Activated CD8-positive, alpha-beta memory T cell treated with anti-CD3 and anti-CD28 coated beads, Interleukin-2, amount 10 ng/mL, durations not matched to agents 7 days and 5 days (primary cell): ENCODE results near the gene PSMC2. TPM values are rescaled to one million over a fixed set of nuclear protein-coding genes. Genes with fewer than 3 reads are reported as not detected.

Experiments used
- ATAC-seq: fragments of 150-1000 bp; cut with Tn5 transposase; one replicate; pipeline ENCODE4 v1.10.0; 2021; ENCODE audit warnings: moderate library complexity
- CTCF ChIA-PET: fragments of 350-600 bp; sonication (Branson Sonifier 250); formaldehyde crosslinking; loops from one replicate; lab custom pipeline; 2021; ENCODE audit warnings: antibody characterized with exemption; lab: Charles Lee
- DNase-seq: peaks from one replicate; pipeline ENCODE4 v3.0.0-alpha.2; 2020
- H3K27ac Mint-ChIP-seq: one replicate; pipeline ENCODE4 v1.8.0; 2021; ENCODE audit warnings: mild to moderate bottlenecking, mixed read lengths
- H3K27me3 Mint-ChIP-seq: one replicate; pipeline ENCODE4 v1.8.0; 2021; ENCODE audit warnings: mixed read lengths
- H3K36me3 Mint-ChIP-seq: one replicate; pipeline ENCODE4 v1.8.0; 2021; ENCODE audit warnings: mild to moderate bottlenecking, mixed read lengths
- H3K4me1 Mint-ChIP-seq: one replicate; pipeline ENCODE4 v1.8.0; 2021; ENCODE audit warnings: mixed read lengths
- H3K4me3 Mint-ChIP-seq: one replicate; pipeline ENCODE4 v1.8.0; 2021; ENCODE audit warnings: mild to moderate bottlenecking, moderate library complexity, mixed read lengths
- H3K9me3 Mint-ChIP-seq: one replicate; pipeline ENCODE4 v1.8.0; 2022; ENCODE audit warnings: low read depth, mixed read lengths
- total RNA-seq, 2 experiments: library from RNA; stranded (reverse); gene quantifications; one replicate each; pipeline ENCODE4 v1.2.3, GENCODE V29; 2021

The PSMC2 gene
- total RNA-seq, 2 experiments from 2014 or later = 138 to 195 TPM

GRCh38 chr7:103418241-103418640 is 70.8 kb downstream of the PSMC2 start:
- CTCF ChIA-PET = interaction anchor here (0.5 to 1.3 kb wide), 2 partner anchors 10 to 39 kb away, joined by 3 read pairs; no protein-coding TSS in a partner anchor
- no peak for ATAC-seq
- Mint-ChIP-seq H3K4me1 (no peaks in the 10 kb centered on the region), H3K27me3 (peaks cover 37% of the 10 kb centered on the region), H3K27ac (no peak overlapping the region), H3K36me3 (no peaks in the 10 kb centered on the region), H3K4me3 (no peak overlapping the region), H3K9me3 (no peaks in the 10 kb centered on the region)
- no peak for DNase-seq

Other genes starting within 250 kb of the PSMC2 start
- 10 to 100 TPM; 11.4 to 12.9 TPM for gene NAPEPLD, start 198.5 kb upstream of the PSMC2 start, total RNA-seq
- gene PMPCB, start 50.2 kb upstream of the PSMC2 start, total RNA-seq = 10 to 100 TPM; 58.1 to 69.0 TPM
- 10 to 100 TPM; 29.8 to 36.8 TPM for gene DNAJC2, start 2.9 kb upstream of the PSMC2 start, total RNA-seq
- gene SLC26A5, start 98.6 kb downstream of the PSMC2 start, total RNA-seq = not detected